Astrocyte (in vitro differentiated cells and primary cell): ENCODE measurements around the gene PDPK1.
"Not testable (repeated sequence)": the region's sequence is repeated elsewhere in the genome, so short reads cannot be mapped to it uniquely, and the experiment has no call there.

ENCODE experiments used
- CTCF ChIP-seq: IDR thresholded peaks from 2 replicates; pipeline ENCODE4 v1.5.1; 2011; ENCODE audit warnings: low read depth, mild to moderate bottlenecking, inconsistent platforms, low read length, moderate library complexity; ENCODE audit not compliant: insufficient read depth
- EZH2 ChIP-seq: IDR thresholded peaks from 2 replicates; pipeline ENCODE4 v1.6.1; 2012; ENCODE audit warnings: mild to moderate bottlenecking, low read length, inconsistent platforms; ENCODE audit not compliant: insufficient read depth

DNA sequence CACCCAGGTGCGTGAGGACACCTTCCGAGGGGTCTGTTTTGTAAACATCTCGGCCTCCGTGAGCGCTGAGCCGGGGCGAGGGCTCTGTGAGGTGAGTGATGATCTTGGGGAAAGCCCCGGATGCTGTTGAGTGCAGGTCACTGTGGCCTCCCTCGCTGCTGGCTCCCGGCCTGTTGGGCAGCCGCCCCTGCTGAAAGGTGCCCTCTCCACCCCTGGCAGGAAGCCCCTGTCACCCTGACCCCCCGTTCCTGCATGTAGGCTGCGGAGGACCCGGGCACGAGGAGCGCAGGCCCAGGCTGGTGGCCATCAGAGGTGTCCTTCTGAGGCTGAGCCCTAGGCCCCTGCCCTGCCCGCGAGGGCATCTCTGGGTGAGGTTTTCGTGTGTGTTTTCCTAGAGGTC is 75.4 kb downstream of the PDPK1 start:
- TF ChIP-seq CTCF, EZH2: not testable (repeated sequence)
